Kidney capillary endothelial cell (primary cell): ENCODE measurements around the gene RBBP7.

ENCODE experiments used
- DNase-seq: peaks from one replicate; pipeline ENCODE4 v3.0.0-alpha.2; 2018; ENCODE audit warnings: low spot score

Gene RBBP7

GRCh38 chrX:16870095-16870861, at the start of gene RBBP7:
TSS of gene RBBP7 (minus strand) at chrX:16870362. CDS start at chrX:16870053, 309 bp downstream.
- DNase-seq, result peak; percentile 89

- no peak for DNase-seq
Observed at GRCh38 chrX:16918979-16919378, 48.8 kb upstream of the RBBP7 start.

- no peak for DNase-seq
Observed at GRCh38 chrX:16917120-16917519, 47.0 kb upstream of the RBBP7 start.

- DNase-seq, result no peak
Observed at GRCh38 chrX:16916561-16916960, 46.4 kb upstream of the RBBP7 start.

GRCh38 chrX:16914058-16914457, 43.9 kb upstream of the RBBP7 start:
- DNase-seq, result no peak

GRCh38 chrX:16910376-16910775, 40.2 kb upstream of the RBBP7 start:
- no peak for DNase-seq

GRCh38 chrX:16903274-16904022, 33.3 kb upstream of the RBBP7 start:
- no peak for DNase-seq

GRCh38 chrX:16897445-16897844, 27.3 kb upstream of the RBBP7 start:
- DNase-seq, result no peak

GRCh38 chrX:16892504-16893362, 22.6 kb upstream of the RBBP7 start:
- peak; percentile 75 for DNase-seq

- DNase-seq, result no peak
Observed at GRCh38 chrX:16885628-16886027, 15.5 kb upstream of the RBBP7 start.

GRCh38 chrX:16883487-16883804, 13.3 kb upstream of the RBBP7 start:
- no peak for DNase-seq

GRCh38 chrX:16882702-16883486, 12.7 kb upstream of the RBBP7 start:
- peak; percentile 56 for DNase-seq

GRCh38 chrX:16882169-16882568, 12.0 kb upstream of the RBBP7 start:
- no peak for DNase-seq

- no peak for DNase-seq
Observed at GRCh38 chrX:16876696-16877095, 6.5 kb upstream of the RBBP7 start.

GRCh38 chrX:16874458-16875095, 4.4 kb upstream of the RBBP7 start:
- DNase-seq, result no peak

- no peak for DNase-seq
Observed at GRCh38 chrX:16873106-16873505, 2.9 kb upstream of the RBBP7 start.

- DNase-seq, result no peak
Observed at GRCh38 chrX:16870862-16871815, 977 bp upstream of the RBBP7 start.

- DNase-seq, result no peak
Observed at GRCh38 chrX:16869393-16870094, 618 bp downstream of the RBBP7 start.

- DNase-seq, result no peak
Observed at GRCh38 chrX:16868920-16869319, 1.2 kb downstream of the RBBP7 start.

- DNase-seq, result no peak
Observed at GRCh38 chrX:16867947-16868346, 2.2 kb downstream of the RBBP7 start.
